Stimulated activated naive CD8-positive, alpha-beta T cell treated with anti-CD3 and anti-CD28 coated beads, Interleukin-15, Interleukin-2, amounts not matched to agents 100 U/mL and 50 U/mL, for 24 hours (primary cell): ENCODE data around the gene TMEM52B.
A peak's percentile ranks its signal among the peaks of the same experiment; 100 is the strongest.
"Not testable (repeated sequence)": the region's sequence is repeated elsewhere in the genome, so short reads cannot be mapped to it uniquely, and the experiment has no call there.

Experiments
- ATAC-seq: fragments of 150-1000 bp; cut with Tn5 transposase; one replicate; pipeline ENCODE4 v1.10.0; 2021
- DNase-seq: peaks from one replicate; pipeline ENCODE4 v3.0.0; 2021

Gene TMEM52B

GRCh38 chr12:10171973-10172728, 6.7 kb upstream of the TMEM52B start, which contains the start of gene OLR1:
Gene OLR1 (minus strand): TSS chr12:10172132. CDS start chr12:10172077, 55 bp downstream.
- no peak for DNase-seq
- no peak for ATAC-seq

GRCh38 chr12:10174986-10175614, 3.7 kb upstream of the TMEM52B start:
- no peak for DNase-seq
- ATAC-seq = no peak

GRCh38 chr12:10175846-10176636, 2.8 kb upstream of the TMEM52B start:
- ATAC-seq = no peak
- no peak for DNase-seq

GRCh38 chr12:10179776-10180181, 947 bp downstream of the TMEM52B start:
- ATAC-seq (no peak), DNase-seq (no peak)

- peak; percentile 57 for ATAC-seq
- no peak for DNase-seq
Observed at GRCh38 chr12:10182354-10183049, 3.7 kb downstream of the TMEM52B start.

GRCh38 chr12:10184261-10184843, 5.5 kb downstream of the TMEM52B start:
- ATAC-seq (no peak), DNase-seq (no peak)

- no peak for DNase-seq
- no peak for ATAC-seq
Observed at GRCh38 chr12:10186299-10186698, 7.5 kb downstream of the TMEM52B start.

GRCh38 chr12:10186958-10187357, 8.1 kb downstream of the TMEM52B start:
- ATAC-seq, DNase-seq: not testable (repeated sequence)

- DNase-seq (no peak), ATAC-seq (no peak)
Observed at GRCh38 chr12:10189653-10190052, 10.8 kb downstream of the TMEM52B start.

- peak; percentile 96 for ATAC-seq
- DNase-seq = peak; percentile 51
Observed at GRCh38 chr12:10190558-10191388, 11.9 kb downstream of the TMEM52B start.

GRCh38 chr12:10191865-10192264, 13.0 kb downstream of the TMEM52B start:
- no peak for DNase-seq
- no peak for ATAC-seq

- no peak for DNase-seq
Observed at GRCh38 chr12:10194160-10194670, 15.4 kb downstream of the TMEM52B start.

GRCh38 chr12:10196210-10196609, 17.4 kb downstream of the TMEM52B start:
- DNase-seq (no peak), ATAC-seq (no peak)

More at GRCh38 chr12:10194160-10194670, 15.4 kb downstream of the TMEM52B start:
- ATAC-seq = no peak

GRCh38 chr12:10197879-10198278, 19.0 kb downstream of the TMEM52B start:
- ATAC-seq = no peak
- no peak for DNase-seq

- not testable (repeated sequence) for DNase-seq, ATAC-seq
Observed at GRCh38 chr12:10204495-10204894, 25.7 kb downstream of the TMEM52B start.

GRCh38 chr12:10205220-10205807, 26.5 kb downstream of the TMEM52B start:
- no peak for ATAC-seq

GRCh38 chr12:10207136-10207535, 28.3 kb downstream of the TMEM52B start:
- ATAC-seq (no peak), DNase-seq (no peak)

More at GRCh38 chr12:10205220-10205807, 26.5 kb downstream of the TMEM52B start:
- no peak for DNase-seq

GRCh38 chr12:10210225-10210624, 31.4 kb downstream of the TMEM52B start:
- ATAC-seq = no peak
- DNase-seq = no peak

- DNase-seq (no peak), ATAC-seq (no peak)
Observed at GRCh38 chr12:10211101-10211939, 32.5 kb downstream of the TMEM52B start.
